Thoracic aorta (tissue), 2 donors: Measurements from ENCODE around the gene MED13L. TPM values are rescaled to one million over a fixed set of nuclear protein-coding genes. Genes with fewer than 3 reads are reported as not detected.

Experiments
- ATAC-seq: fragments of 150-250 bp; one replicate; pipeline ENCODE4 v1.8.0; 2017; ENCODE audit warnings: low read depth; ENCODE audit not compliant: insufficient number of reproducible peaks, low FRiP score
- DNase-seq: peaks from one replicate; pipeline ENCODE4 v3.0.0-alpha.2; 2020; ENCODE audit warnings: low spot score
- H3K27ac ChIP-seq, 2 donors: fragments of 200-600 bp; sonication (generic); 1 replicate in 1 of 2; 2 replicates in 1 of 2; pipeline ENCODE4 v1.5.1; 2016; ENCODE audit warnings: mild to moderate bottlenecking in 2 of 2, moderate library complexity in 2 of 2
- H3K27me3 ChIP-seq: fragments of 200-600 bp; sonication (generic); replicated peaks from 2 replicates; pipeline ENCODE4 v1.6.0; 2016; ENCODE audit warnings: mild to moderate bottlenecking; ENCODE audit not compliant: insufficient read depth
- H3K36me3 ChIP-seq: fragments of 200-600 bp; sonication (generic); one replicate; pipeline ENCODE4 v1.5.1; 2016
- H3K4me1 ChIP-seq, 2 donors: fragments of 200-600 bp; sonication (generic); 1 replicate in 1 of 2; 2 replicates in 1 of 2; pipeline versions ENCODE4 v1.5.1 to v1.6.0; 2016; ENCODE audit warnings: low read depth in 2 of 2, mild to moderate bottlenecking in 1 of 2; ENCODE audit not compliant: control insufficient read depth in 1 of 2
- H3K4me3 ChIP-seq: fragments of 200-600 bp; sonication (generic); 2 replicates; pipeline ENCODE4 v1.5.1; 2016; ENCODE audit warnings: mild to moderate bottlenecking
- H3K9me3 ChIP-seq: fragments of 200-600 bp; sonication (generic); 2 replicates; pipeline ENCODE4 v1.5.1; 2016
- total RNA-seq, 2 donors: library from RNA; depleted of rRNA; stranded (reverse); fragments of >200 nt; gene quantifications; one replicate each; pipeline versions ENCODE4 v1.1.0 to v1.2.3, GENCODE V29; 2016
- TF ChIP-seq, protein P1 (sequence below): fragments of 200-600 bp; sonication (generic); IDR thresholded peaks from one replicate; pipeline ENCODE4 v1.5.1; 2019; ENCODE audit warnings: antibody characterized with exemption

Gene MED13L
- total RNA-seq, 2 donors from 2014 or later: 186 to 221 TPM

DNA sequence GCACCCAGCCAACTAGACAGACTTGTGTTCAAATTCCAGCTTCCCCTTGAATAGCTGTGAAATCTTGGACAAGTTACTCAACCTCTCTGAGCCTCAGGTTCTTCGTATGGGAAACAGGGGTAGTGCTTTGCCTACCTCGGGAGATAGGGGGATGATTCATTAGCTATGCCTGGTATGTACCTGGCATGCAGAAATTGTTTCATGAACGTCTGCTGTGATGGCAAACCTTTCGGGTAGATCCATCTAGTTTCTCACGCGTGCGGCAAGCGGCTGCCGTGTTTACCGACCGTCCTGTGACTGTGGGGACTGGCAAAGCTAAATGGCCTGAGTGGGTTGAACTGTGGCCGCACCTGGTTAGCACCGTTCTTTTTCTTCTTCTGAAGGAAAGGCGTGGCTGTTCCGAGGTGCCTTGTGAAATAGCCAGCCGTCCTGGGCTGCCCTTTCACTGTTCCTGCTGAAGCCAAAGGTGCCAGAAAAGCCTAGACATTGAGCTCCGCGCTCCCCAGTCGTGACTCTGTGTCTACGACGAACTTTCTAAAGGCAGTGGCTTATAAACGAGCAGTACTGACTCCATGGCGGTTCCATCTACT, 40.6 kb upstream of the MED13L start:
- Histone ChIP-seq H3K36me3 (no peaks in the 10 kb centered on the region), H3K9me3 (no peaks in the 10 kb centered on the region), H3K4me1 (peaks cover 23 to 50% of the 10 kb centered on the region in 2 donors), H3K27me3 (no peaks in the 10 kb centered on the region), H3K4me3 (peak overlapping the region; percentile 58), H3K27ac (peak overlapping the region; percentile 81 to 95)
- TF ChIP-seq, protein P1, sequence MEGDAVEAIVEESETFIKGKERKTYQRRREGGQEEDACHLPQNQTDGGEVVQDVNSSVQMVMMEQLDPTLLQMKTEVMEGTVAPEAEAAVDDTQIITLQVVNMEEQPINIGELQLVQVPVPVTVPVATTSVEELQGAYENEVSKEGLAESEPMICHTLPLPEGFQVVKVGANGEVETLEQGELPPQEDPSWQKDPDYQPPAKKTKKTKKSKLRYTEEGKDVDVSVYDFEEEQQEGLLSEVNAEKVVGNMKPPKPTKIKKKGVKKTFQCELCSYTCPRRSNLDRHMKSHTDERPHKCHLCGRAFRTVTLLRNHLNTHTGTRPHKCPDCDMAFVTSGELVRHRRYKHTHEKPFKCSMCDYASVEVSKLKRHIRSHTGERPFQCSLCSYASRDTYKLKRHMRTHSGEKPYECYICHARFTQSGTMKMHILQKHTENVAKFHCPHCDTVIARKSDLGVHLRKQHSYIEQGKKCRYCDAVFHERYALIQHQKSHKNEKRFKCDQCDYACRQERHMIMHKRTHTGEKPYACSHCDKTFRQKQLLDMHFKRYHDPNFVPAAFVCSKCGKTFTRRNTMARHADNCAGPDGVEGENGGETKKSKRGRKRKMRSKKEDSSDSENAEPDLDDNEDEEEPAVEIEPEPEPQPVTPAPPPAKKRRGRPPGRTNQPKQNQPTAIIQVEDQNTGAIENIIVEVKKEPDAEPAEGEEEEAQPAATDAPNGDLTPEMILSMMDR: no peak
- ATAC-seq (no peak), DNase-seq (no peak)

DNA sequence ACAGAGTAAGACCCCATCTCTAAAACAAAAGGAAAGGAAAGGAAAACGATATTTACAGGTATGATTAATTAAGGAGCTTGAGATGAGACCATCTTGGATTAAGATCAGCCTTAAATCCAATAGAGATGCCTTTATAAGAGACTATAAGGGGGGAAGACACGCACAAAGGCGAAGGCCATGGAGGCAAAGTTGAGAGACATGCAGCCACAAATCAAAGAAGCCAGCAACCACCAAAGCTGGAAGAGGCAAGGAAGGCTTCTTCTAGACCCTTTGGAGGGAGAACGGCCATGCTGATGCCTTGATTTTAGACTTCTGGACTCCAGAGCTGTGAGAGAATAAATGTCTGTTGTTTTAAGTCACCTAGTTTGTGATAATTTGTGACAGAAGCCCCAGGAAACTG, 39.6 kb upstream of the MED13L start:
- no peak overlapping the region for H3K4me3 ChIP-seq
- H3K27me3 ChIP-seq: no peaks in the 10 kb centered on the region
- ATAC-seq (no peak), DNase-seq (no peak)
- peaks cover 23 to 50% of the 10 kb centered on the region in 2 donors for H3K4me1 ChIP-seq
- TF ChIP-seq, protein P1: no peak
- H3K36me3 ChIP-seq: no peaks in the 10 kb centered on the region
- H3K9me3 ChIP-seq: no peaks in the 10 kb centered on the region
- no peak overlapping the region for H3K27ac ChIP-seq

GRCh38 chr12:116314477-116314876, 37.0 kb upstream of the MED13L start:
- peaks cover 11 to 34% of the 10 kb centered on the region in 2 donors for H3K4me1 ChIP-seq
- H3K9me3 ChIP-seq: no peaks in the 10 kb centered on the region
- DNase-seq: no peak
- ATAC-seq: no peak
- no peaks in the 10 kb centered on the region for H3K27me3 ChIP-seq
- H3K27ac ChIP-seq: no peak overlapping the region
- TF ChIP-seq, protein P1: no peak
- H3K36me3 ChIP-seq: no peaks in the 10 kb centered on the region
- no peak overlapping the region for H3K4me3 ChIP-seq

DNA sequence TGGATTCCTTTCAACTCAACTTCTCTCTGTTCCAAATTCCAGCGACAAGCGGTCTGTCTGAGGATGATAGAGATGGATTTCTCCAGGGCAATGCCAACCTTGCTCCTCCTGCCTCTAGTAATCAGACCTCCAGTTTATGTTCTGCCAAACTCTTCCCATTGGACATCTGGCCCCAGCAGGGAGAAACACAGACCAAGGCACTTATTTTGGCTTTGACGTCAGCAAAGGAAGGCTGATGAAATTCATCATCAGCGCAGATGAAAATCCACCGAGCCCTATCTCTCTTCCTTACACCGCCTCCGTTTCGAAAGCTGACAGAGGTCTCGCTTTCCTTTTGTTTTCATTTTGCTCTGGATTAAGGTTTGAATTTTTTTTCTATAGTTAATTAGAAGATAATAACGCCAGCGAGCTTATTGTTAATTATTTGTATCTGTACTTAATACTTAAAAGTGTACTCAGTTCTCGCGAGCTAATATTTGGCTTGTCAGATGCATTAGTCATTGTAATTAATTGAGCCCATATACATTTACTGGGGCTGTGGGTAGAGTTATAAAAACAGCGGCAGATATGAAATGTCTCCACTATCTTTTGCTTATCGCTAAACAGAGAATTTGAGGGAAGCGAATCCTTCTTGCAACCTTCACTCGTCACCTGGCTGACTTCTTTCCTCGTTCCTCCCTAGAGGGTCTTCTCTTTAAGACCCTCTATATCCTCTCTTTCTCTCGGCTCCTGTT, 35.9 kb upstream of the MED13L start:
- ATAC-seq (no peak), DNase-seq (no peak)
- Histone ChIP-seq H3K4me1 (peaks cover 5 to 32% of the 10 kb centered on the region in 2 donors), H3K4me3 (no peak overlapping the region), H3K27ac (no peak overlapping the region), H3K36me3 (no peaks in the 10 kb centered on the region), H3K9me3 (no peaks in the 10 kb centered on the region), H3K27me3 (no peaks in the 10 kb centered on the region)
- TF ChIP-seq, protein P1: no peak

- no peak overlapping the region for H3K27ac ChIP-seq
- DNase-seq (no peak), ATAC-seq (no peak)
- H3K27me3 ChIP-seq: no peaks in the 10 kb centered on the region
- no peak overlapping the region for H3K4me3 ChIP-seq
- H3K4me1 ChIP-seq: peaks cover 5 to 27% of the 10 kb centered on the region in 2 donors
- no peaks in the 10 kb centered on the region for H3K9me3 ChIP-seq
- TF ChIP-seq, protein P1: no peak
- no peaks in the 10 kb centered on the region for H3K36me3 ChIP-seq
Observed at GRCh38 chr12:116310082-116310481, 32.6 kb upstream of the MED13L start.
